Measurements from ENCODE around the gene SEC22A.

Gene SEC22A, protein sequence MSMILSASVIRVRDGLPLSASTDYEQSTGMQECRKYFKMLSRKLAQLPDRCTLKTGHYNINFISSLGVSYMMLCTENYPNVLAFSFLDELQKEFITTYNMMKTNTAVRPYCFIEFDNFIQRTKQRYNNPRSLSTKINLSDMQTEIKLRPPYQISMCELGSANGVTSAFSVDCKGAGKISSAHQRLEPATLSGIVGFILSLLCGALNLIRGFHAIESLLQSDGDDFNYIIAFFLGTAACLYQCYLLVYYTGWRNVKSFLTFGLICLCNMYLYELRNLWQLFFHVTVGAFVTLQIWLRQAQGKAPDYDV

DNA sequence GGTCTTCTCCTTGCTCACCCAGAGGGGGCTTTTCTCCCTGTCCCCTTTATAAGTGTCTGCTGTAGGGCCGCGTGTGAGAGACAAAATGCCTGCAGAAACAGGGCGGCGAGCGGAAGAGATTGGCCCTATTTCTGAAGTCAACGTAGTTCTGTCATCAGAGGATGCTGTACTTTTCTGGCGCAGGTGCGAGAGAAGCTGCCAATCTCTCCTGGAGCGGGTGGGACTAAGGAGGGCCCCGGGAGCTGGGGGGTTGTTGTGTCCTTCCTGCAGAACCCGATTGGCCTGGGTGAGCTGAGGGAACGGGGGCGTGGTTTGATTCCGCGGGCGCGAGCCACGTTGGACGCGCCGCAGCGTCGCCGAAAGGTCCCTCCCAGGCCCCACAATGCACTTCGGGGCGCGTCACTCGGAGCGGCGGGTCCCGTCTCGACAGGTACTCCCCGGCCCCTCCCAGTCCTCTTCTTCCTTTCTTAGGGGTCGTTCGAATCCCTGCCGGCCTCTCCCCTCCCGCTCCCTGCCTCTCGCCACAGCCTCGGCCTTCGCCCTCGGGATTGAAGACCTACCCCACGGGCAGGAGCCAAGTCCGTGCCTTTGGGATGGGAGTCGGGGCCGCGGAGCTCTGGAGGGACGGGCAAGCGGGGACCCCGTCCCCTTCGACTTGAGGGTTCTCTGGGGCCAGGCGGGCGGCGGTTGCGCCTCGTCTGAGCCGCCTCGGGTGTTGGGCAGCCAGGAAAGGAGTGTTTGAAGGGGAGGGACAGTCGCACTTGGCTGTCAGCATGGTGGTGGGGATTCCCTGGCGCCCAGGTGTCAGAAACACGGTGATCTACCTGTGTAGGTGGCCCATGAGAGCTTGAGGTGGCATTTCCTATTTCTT, at the start of gene SEC22A:
TSS of gene SEC22A (plus strand) at position 387 of the 871 bp plus-strand sequence. CDS start 7,275 bp downstream, outside the sequence.
- DNase-seq (ENCODE audit: low read depth), result peak; percentile 90

DNA sequence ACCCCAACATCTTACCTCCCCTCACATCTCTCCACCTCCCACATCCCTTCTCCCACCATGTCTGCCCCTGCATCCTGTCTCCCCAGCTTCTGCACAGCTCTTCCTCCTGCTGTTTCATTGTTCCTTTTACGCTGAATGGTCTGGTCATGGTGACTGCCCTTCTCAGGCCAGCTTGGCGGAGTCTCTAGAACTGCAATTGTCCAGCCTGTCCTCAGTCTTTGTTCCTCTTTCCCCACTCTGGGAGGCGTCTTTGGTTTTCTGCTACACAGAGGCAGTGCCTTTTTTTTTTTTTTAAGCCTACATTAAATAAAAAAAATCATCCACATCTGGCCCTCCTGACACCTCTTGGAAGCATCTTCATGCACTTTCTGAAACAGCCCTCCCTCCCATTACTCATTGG, 49.1 kb upstream of the SEC22A start:
- DNase-seq (ENCODE audit: low read depth), result no peak

DNA sequence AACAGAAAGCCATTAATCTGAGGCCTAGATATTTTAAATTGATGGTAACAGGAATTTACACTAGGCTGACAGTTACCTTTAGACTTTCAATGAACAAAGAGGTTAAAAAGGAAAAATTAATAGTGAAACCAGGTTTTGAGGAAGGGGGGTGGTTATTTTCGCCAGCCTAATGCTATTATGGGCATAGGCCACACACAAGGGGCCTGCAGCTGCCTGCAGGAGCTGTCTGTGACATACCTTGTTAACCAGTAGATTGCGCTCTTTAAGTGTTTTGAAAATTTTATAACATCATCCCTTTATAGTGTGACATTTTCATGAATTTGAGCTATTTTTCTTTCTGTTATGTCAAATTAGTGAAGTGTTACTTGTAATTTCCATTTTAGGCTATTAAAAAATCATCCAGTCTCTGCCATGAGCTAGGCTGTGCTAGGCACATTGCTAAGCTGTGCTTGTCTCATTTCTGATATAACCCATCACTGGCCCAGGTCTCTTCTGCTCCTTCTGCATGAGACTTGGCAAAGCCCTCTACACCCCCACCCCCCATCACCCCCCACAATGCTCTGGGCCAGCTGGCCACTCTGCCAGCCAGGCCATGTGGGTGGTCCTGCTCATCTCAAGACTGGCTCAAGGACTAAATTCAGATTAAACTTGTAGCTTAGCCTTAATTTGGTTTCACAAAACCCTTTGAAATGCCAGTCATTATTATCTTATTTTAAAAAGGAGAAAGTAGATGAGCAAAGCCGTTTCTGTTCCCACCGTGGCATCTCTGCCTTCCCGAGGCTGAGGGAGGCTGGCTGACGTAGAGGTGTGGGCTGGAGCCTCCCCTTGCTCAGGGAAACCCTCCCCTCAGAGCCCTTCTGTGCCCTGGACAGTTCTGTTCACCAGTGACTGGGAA, 48.4 kb upstream of the SEC22A start:
- DNase-seq (ENCODE audit: low read depth), result no peak

DNA sequence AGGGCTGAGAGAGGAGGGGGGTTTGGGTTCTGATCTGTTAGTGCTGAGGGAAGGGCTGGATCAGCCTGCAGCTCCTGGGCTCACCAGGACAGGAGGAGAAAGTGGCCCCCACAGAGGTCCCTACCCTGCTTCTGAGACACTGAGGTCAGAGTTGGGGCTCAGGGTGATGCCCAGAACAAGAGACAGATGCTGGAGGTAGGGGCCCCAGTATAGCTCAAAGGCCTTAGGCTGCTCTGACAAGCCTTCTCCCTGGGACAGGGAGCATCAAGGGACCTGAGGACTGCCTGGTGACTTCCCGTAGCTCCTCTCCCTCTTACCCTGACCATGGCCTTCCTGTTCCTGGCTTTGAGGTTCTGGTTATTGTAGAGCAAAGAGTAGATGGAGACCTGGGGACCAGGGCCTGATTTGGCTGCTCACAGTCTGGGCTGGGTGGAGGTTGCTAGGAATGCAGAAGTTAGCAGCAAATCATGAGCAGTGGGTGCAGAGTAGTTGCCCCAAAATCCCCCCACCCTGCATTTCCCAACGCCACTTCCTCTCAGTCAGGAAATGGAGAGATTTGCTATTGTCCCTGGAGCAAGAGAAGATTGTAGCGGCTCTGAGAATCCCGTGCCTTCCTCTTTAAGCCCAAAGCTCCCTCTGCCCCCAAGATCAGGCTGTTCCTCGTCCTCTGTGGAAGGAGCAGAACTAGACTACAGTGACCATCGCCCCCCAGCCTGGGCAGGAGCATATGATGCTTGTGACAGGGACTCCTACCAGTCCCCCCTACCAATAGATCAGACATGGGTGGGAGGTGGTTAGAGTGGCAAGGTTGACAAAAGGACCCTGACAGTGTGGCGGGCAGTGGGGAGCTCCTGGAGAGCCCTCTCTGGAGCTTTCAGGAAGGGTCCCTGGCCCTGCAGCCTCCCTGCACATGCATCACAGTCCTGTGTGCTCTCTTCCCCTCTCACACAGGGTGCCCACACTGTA, 47.4 kb upstream of the SEC22A start:
- no peak for DNase-seq (ENCODE audit: low read depth)

DNA sequence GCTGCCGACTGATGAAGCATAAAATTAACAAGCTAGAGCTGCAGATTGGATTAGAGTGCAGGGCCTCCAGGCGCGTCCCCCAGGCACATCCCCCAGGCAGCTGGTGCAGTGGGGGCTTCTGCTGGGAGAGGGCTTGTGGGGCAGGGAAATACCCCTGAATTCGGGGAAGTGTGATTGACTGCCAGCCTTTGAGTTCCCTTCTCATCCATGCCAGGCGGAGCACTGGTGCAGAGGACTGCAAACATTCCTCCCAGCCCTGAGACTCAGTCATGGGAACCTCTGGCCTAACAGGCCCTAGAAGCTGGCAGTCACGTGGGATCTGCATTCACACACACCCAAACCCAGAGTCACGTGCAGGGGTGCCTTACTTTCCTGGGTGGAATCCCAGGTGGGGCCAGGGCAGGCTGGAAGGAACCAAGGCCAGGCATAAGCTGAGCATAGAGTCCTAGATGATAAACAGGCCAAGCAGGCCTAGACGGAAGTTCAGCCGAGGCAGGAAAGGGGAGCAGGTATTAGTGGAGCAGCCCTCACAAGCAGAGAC, 46.2 kb upstream of the SEC22A start:
- DNase-seq (ENCODE audit: low read depth), result no peak

DNA sequence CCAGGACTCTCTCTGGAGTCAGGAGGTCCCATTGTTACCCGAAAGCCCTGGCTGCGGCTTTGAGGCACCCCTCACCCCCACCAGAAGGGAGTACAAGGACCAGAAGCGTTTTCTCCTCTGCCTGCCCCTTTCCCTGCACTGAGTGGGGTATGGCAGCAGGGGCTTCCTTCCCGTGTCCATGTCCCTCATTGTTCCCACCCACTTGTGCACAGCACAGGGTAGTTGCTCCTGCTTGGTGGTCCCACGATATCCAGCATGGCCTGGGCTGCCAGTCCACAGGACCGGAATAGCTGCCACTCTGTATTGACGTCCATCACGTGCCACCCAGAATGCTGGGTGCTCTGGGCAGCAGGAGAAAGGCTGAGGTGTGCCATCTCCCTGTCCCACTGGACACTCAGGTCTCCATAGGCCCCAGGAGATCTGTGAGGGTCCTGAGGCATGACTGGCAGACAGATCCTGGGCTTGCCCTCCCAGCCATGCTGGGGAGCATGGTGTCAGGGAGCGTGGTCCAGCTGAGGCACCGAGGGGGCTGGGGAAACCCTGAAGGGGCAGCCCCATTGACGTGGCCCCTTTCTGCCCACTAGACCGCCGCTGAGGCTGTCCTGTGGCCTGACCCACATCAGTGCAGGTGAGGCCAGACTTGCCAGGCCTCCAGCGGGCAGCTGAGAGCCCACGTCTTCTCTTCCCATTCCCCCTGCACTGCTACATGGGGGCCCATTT, 45.3 kb upstream of the SEC22A start:
- DNase-seq (ENCODE audit: low read depth), result no peak

DNA sequence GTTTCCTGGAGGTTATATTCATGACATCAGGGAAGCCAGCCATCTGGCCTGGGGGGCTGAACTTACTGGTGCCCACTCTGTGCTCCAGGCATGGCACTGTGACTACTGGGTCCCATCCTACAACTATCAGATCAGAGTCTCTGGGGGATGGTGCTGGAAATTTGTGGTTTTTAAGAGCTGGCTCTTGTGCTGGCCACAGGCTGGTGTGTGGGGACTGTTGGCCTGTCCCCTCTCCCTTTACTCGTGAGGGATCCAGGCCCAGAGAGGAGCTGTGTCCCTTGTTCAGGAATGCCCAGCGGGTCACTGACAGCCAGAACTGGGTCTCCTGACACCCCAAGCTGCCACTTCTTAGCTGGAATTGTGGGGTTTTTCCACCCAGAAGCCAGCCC, 44.5 kb upstream of the SEC22A start:
- DNase-seq (ENCODE audit: low read depth), result no peak

DNA sequence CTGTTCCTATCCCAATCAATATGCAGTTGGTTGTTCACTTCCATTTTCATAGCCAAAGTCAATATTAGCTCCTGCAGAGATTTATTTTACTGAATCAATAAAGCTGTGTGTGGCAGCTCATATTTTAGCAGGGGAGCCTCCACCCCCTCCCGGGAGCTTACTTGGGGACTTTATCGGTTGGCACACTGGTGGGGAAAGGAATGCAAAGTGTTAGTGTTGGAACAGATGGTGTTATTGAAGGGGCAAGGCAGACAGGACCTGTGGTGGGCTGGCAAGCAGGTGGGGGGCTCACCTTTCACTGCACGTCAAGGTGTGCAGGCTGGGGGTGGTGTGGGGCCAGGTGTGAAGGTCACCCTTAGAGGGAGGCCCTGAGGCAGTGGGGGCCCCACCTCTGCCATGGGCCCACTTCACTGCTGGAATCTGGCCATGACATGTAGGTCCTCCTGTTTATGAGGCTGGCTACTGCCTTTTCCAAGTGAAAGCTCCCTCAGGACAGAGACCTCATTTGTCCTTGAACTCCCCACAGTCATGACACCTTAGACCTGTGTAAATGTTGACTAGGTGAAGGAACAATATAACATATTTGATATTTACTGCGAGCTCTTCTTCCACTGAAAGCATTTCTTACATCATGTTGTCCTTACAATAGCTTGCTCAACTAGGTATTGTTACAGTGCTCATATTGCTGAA, 44.0 kb upstream of the SEC22A start:
- DNase-seq (ENCODE audit: low read depth), result no peak

DNA sequence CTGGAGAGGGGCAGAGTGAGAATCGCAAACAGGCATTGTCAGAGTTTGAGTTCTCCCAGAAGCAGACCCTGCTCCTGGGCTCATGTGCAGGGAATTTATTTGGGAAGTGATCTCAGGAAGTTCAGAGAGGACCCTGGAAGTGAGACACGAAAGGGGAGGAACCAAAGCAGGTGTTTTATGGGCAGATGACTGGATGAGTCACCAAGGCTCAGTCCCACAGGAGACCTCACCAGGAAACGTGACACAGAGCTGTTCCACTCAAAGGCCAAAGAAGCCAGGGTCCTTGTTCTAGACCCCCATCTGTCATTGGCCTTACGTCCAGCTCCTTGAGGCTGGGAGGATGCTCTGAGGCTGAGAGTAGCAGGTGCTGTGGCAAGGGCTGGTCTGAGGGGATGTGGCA, 43.4 kb upstream of the SEC22A start:
- no peak for DNase-seq (ENCODE audit: low read depth)

DNA sequence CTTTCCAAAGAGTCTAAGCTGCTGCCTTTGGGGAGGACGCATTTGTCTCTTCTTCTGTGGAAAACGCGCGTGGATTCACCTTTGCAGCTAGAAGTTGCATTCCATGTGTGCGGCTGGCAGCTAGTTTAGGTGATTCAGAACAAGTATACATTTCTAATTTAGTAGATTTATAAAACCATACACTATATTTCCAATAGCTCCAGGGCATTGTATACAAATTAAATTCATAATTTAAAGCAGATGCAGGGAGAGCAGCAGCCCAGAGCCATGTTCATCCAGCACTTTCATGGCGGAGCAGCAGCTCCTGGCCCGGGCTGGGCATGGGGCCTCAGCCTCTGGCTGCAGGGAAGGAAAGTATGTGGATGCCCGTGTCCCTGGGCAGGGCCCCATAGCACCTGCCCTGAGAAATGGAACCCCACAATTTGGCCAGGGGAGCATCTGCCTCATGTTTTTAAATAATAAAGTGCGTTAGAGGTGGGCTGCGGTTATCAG, 42.8 kb upstream of the SEC22A start:
- DNase-seq (ENCODE audit: low read depth), result no peak

DNA sequence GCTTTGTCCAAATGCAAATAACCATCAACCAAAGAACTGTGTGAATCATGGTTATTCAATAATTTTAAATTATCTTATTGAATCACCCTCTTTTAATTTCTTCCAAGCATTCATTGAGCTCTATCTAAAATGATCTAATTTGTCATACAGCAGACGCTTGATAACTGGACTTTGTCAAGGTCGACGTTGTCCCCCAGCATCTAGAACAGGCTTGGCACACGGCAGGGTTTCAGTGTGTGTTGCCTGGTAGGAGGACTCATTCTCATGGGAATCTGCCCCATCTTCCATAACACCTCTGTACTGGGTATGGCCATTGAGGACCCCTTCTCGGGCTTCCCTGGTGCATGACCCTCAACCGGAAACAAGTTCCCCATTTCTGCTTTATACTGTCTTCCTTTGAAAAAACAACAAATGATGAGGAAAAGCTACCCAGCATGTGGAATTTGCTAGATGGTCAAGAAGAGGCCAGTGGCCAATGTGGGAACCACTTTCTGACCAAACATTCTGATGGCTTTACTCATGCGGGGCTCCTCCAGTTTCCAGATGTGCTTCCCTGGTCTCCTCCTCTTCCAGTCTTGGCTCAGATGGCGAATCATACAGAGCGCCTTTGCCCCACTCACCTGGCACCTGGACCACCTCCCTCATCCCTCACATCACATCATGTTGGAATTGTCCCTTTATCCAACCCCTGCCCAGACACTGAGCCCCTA, 41.7 kb upstream of the SEC22A start:
- DNase-seq (ENCODE audit: low read depth), result no peak

DNA sequence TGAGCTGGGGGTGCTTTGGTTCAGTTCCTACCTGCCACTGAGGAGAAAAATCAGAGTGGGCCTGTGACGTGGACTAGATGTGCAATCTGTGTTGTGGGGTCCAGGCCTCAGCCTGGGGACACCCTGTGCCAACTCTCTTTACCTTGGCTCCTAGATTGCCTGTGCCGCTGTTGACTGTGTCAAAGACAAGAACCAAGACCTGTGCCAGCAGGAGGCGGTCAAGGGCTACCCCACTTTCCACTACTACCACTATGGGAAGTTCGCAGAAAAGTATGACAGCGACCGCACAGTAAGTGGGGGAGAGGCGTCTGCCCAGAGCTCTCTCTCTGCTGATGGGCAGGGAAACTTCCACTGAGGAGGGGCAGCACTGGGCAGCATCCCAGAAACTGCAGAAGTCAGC, 40.6 kb upstream of the SEC22A start:
- no peak for DNase-seq (ENCODE audit: low read depth)

DNA sequence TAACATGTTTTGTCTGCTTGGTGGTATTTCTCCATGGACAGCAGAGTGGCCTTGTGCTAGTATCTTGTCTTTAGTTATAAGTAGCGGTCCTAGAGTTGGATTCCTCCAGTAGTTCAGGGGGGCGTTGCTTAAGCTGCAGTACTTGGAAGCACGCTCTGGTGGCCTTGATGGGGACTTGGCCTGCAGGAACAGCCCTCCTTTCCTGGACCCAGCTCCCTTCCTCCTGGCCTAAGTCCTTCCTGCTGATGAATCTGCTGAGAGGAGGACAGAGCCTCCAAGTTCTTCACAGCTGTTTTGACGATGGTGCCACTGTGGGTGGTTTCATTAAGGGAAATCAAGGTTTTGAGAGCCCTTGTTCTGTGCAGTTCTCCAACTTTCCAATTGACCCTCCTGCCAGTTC, 38.6 kb upstream of the SEC22A start:
- no peak for DNase-seq (ENCODE audit: low read depth)

DNA sequence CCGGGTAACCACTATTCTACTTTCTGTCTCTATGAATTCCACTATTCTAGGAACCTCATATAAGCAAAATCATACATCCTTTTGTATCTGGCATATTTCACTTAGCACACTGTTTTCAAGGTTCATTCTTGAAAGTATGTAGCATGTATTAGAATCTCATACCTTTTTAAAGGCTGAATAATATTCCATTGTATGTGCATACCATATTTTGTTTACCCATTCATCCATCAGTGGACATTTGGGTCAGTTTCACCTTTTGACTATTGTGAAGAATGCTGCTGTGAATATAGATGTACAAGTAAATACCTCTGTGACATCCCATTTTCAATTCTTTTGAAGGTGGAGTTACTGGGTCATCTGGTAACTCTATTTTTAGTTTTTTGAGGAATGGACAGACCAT, 36.6 kb upstream of the SEC22A start:
- DNase-seq (ENCODE audit: low read depth), result no peak

DNA sequence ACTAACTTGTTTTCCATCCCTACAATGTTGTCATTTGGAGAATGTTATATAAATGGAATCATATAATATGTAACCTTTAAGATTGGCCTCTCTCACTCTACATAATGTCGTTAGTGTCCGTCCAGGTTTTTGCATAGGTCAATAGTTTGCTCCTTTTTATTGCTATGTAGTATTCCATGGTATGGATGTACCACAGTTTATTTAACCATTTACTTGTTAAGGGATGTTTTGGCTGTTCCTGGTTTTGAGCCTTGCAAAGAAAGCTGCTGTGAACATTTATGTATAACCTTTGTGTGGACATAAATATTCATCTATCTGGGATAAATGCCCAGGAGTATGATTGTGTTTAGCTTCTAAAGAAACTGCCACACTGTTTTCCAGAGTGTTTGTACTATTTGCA, 34.1 kb upstream of the SEC22A start:
- DNase-seq (ENCODE audit: low read depth), result no peak

DNA sequence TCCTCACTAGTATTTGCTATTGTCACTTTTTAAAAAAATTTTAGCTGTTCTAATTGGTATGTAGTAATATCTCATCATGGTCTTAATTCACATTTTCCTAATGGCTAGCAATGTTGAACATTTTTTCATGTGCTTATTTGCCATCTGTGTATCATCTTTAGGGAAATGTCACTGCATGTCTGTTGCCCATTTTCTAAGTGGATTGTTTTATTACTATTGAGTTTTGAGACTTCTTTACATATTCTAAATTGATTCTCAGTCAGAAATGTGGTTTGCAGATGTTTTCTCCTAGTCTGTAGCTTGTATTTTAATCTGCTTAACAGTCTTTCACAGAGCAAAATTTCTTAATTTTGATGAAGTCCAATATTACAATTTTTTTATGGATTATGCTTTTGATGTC, 33.6 kb upstream of the SEC22A start:
- no peak for DNase-seq (ENCODE audit: low read depth)

DNA sequence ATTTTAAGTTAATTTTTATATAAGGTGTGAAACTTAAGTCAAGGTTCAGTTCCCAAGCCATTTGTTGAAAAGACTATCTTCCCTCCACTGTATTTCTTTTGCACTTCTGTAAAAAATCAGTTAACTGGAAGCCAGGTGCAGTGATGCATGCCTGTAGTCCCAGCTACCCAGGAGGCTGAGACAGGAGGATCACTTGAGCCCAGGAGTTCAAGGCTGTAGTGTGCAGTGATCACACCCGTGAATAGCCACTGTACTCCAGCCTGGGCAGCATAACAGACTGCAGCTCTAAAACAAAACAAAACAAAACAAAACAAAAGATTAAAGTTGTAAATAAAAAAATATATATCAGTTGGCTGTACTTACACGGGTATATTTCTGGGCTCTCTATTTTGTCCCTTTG, 33.1 kb upstream of the SEC22A start:
- DNase-seq (ENCODE audit: low read depth), result no peak

DNA sequence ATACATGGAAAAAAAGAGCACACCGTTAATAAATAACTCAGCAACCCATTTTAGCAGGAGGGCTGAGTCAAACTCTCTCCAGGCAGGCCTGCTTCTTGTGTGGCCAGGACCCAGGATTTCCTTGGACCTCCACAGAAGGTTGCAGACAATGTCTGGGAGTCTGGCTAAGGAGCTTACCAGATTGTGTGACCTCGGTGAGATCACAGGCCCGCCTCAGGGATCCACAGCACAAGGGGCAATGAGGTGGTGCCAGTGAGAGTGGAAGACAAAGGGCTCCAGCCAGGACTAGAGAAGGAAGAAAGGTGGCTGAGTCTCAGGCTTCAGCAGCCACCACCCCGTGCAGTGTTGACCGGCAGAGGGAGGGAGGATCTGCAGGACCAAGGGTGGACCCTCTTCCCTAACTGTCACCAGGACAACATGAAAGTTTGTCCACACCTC, 32.2 kb upstream of the SEC22A start:
- no peak for DNase-seq (ENCODE audit: low read depth)

DNA sequence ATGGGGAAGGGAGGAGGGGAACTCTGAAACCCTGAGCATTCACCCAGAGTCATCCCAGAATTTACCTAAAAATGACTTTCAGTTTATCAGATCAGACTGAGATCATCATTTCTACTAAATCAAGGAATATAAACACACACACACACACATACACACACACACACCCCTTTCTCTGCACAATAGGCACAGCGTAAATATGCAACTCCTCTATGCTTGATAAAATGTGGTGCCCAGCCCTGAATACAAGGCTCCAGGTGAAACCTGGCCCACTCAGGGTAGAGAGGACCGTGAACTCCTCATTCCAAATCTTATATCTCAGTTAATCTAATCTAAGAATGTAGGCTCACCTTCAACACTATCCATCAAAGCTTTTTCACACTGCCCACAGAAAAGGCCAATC, 31.8 kb upstream of the SEC22A start:
- no peak for DNase-seq (ENCODE audit: low read depth)
